Naive thymus-derived CD4-positive, alpha-beta T cell (primary cell): Measurements from ENCODE around the gene TMEM186. TPM values are rescaled to one million over a fixed set of nuclear protein-coding genes. Genes with fewer than 3 reads are reported as not detected.

Experiments
- ATAC-seq: fragments of 150-1000 bp; cut with Tn5 transposase; 2 replicates; pipeline ENCODE4 v1.10.0; 2021; ENCODE audit warnings: mild to moderate bottlenecking, moderate library complexity
- CTCF ChIA-PET: fragments of 350-600 bp; sonication (Branson Sonifier 250); formaldehyde crosslinking; loops from one replicate; lab custom pipeline; 2021; ENCODE audit warnings: antibody characterized with exemption; lab: Charles Lee
- POLR2A ChIA-PET: fragments of 350-600 bp; sonication (Branson Sonifier 250); formaldehyde crosslinking; loops from one replicate; lab custom pipeline; 2021; ENCODE audit warnings: antibody characterized with exemption, inconsistent platforms; lab: Charles Lee
- DNase-seq, 9 donors: peaks; one replicate each; pipeline versions ENCODE4 v3.0.0 to v3.0.0-alpha.2; 2020 to 2022; ENCODE audit warnings: mixed read lengths in 1 of 9
- H3K27ac ChIP-seq: one replicate; pipeline ENCODE4 v1.7.0; 2013; ENCODE audit warnings: mild to moderate bottlenecking, low read depth, low read length, moderate library complexity
- H3K27me3 ChIP-seq, 2 donors: one replicate each; pipeline ENCODE4 v1.7.0; 2013; ENCODE audit warnings: low read length in 2 of 2, mild to moderate bottlenecking in 2 of 2, moderate library complexity in 2 of 2; ENCODE audit not compliant: control insufficient read depth in 2 of 2, insufficient read depth in 2 of 2
- H3K36me3 ChIP-seq, 3 experiments: 1 replicate in 2 of 3; 2 replicates in 1 of 3; pipeline ENCODE4 v1.7.0; 2013; ENCODE audit warnings: low read length in 3 of 3, mild to moderate bottlenecking in 3 of 3, moderate library complexity in 1 of 3; ENCODE audit not compliant: insufficient read depth in 3 of 3, control insufficient read depth in 2 of 3
- H3K4me1 ChIP-seq, 2 donors: one replicate each; pipeline ENCODE4 v1.7.0; 2013; ENCODE audit warnings: low read length in 2 of 2, mild to moderate bottlenecking in 2 of 2, moderate library complexity in 1 of 2; ENCODE audit not compliant: control insufficient read depth in 2 of 2, insufficient read depth in 2 of 2
- H3K4me3 ChIP-seq: 2 replicates; pipeline ENCODE4 v1.7.0; 2013; ENCODE audit warnings: mild to moderate bottlenecking, low read length
- H3K9me3 ChIP-seq, 3 experiments: 1 replicate in 2 of 3; 2 replicates in 1 of 3; pipeline ENCODE4 v1.7.0; 2013; ENCODE audit warnings: low read length in 3 of 3; ENCODE audit not compliant: control insufficient read depth in 2 of 3
- H3K27ac Mint-ChIP-seq, 9 donors: one replicate each; pipeline ENCODE4 v1.8.0; 2020 to 2022; ENCODE audit warnings: mixed read lengths in 9 of 9, mild to moderate bottlenecking in 8 of 9, moderate library complexity in 5 of 9, inconsistent platforms in 2 of 9
- H3K27me3 Mint-ChIP-seq, 5 donors: one replicate each; pipeline ENCODE4 v1.8.0; 2021 to 2022; ENCODE audit warnings: mixed read lengths in 5 of 5, mild to moderate bottlenecking in 1 of 5
- H3K36me3 Mint-ChIP-seq, 5 donors: one replicate each; pipeline ENCODE4 v1.8.0; 2020 to 2022; ENCODE audit warnings: mixed read lengths in 5 of 5, mild to moderate bottlenecking in 3 of 5, inconsistent platforms in 1 of 5
- H3K4me1 Mint-ChIP-seq, 7 donors: one replicate each; pipeline ENCODE4 v1.8.0; 2020 to 2022; ENCODE audit warnings: mixed read lengths in 7 of 7, mild to moderate bottlenecking in 3 of 7, inconsistent platforms in 1 of 7
- H3K4me3 Mint-ChIP-seq, 10 donors: one replicate each; pipeline ENCODE4 v1.8.0; 2020 to 2022; ENCODE audit warnings: mild to moderate bottlenecking in 10 of 10, mixed read lengths in 10 of 10, moderate library complexity in 6 of 10, inconsistent platforms in 2 of 10
- H3K9me3 Mint-ChIP-seq, 11 donors: one replicate each; pipeline ENCODE4 v1.8.0; 2020 to 2022; ENCODE audit warnings: mixed read lengths in 11 of 11, mild to moderate bottlenecking in 4 of 11, inconsistent platforms in 1 of 11, moderate library complexity in 1 of 11
- intact Hi-C, 2 donors: fragments of 100-400 bp; cut with micrococcal nuclease; formaldehyde crosslinking; loops; one replicate each; pipeline ENCODE4 v1.15.1; 2023
- polyA plus RNA-seq, 2 donors: library from polyadenylated mRNA; unstranded; fragments of 300-500 nt; fragmentation: Illumina TruSeq; gene quantifications; one replicate each; pipeline ENCODE4 v1.2.3, GENCODE V29; 2021
- total RNA-seq, 6 experiments: library from RNA in 5 of 6; stranded (reverse) in 5 of 6; gene quantifications; 1 replicate in 5 of 6; 2 replicates in 1 of 6; pipeline ENCODE4 v1.2.3 and lab custom pipeline; 2021 to 2026

Gene TMEM186
- total and polyA plus RNA-seq, 7 experiments from 2014 or later, result 3.2 to 20.8 (median 15.3) TPM

DNA sequence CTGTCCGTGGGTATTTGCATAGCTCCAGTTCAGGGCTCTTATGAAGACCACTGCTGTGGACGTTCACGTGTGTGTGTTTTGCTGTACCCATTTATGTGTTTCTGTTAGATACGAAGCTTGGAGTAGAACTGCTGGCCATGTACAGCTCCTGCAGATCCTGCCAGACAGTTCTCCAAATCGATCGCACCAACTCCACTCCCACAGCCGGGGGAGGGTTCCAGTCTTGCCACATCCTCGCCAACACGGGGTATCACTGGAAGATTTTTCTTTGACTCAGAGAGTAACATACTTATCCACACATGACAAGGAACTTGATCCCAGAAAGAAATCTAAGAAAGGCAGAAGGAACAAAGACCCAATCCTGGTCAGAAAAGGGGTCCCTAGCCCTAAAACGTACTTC is 37.4 kb downstream of the TMEM186 start:
- ChIA-PET CTCF (no interaction called here), POLR2A (no interaction called here)
- Histone ChIP-seq H3K9me3 (no peaks in the 10 kb centered on the region), H3K36me3 (peaks cover 0 to 6% (median 0%) of the 10 kb centered on the region in 3 experiments), H3K27me3 (no peaks in the 10 kb centered on the region), H3K27ac (no peak overlapping the region), H3K4me1 (no peaks in the 10 kb centered on the region), H3K4me3 (no peak overlapping the region)
- H3K4me1 Mint-ChIP-seq, result peaks cover 0 to 1% (median 0%) of the 10 kb centered on the region in 7 donors
- ATAC-seq (no peak), DNase-seq (no peak)
- H3K27me3 Mint-ChIP-seq, result no peaks in the 10 kb centered on the region
- H3K9me3 Mint-ChIP-seq, result no peaks in the 10 kb centered on the region
- H3K4me3 Mint-ChIP-seq, result no peak overlapping the region
- intact Hi-C loops, result no loop called here
- H3K36me3 Mint-ChIP-seq, result peaks cover 0 to 41% (median 21%) of the 10 kb centered on the region in 5 donors
- peak overlapping the region in 1 of 9 donors; percentile 36 for H3K27ac Mint-ChIP-seq

- Mint-ChIP-seq H3K4me3 (no peak overlapping the region), H3K27ac (no peak overlapping the region), H3K9me3 (no peaks in the 10 kb centered on the region), H3K4me1 (peaks cover 0 to 1% (median 0%) of the 10 kb centered on the region in 7 donors), H3K36me3 (peaks cover 0 to 53% (median 21%) of the 10 kb centered on the region in 5 donors), H3K27me3 (no peaks in the 10 kb centered on the region)
- POLR2A ChIA-PET, result no interaction called here
- no peak for ATAC-seq
- DNase-seq, result no peak
- Histone ChIP-seq H3K4me3 (no peak overlapping the region), H3K27ac (no peak overlapping the region), H3K36me3 (no peaks in the 10 kb centered on the region), H3K4me1 (no peaks in the 10 kb centered on the region), H3K9me3 (no peaks in the 10 kb centered on the region), H3K27me3 (no peaks in the 10 kb centered on the region)
- intact Hi-C loops, result no loop called here
- CTCF ChIA-PET, result no interaction called here
Measured at GRCh38 chr16:8758022-8758421, 39.4 kb downstream of the TMEM186 start.

DNA sequence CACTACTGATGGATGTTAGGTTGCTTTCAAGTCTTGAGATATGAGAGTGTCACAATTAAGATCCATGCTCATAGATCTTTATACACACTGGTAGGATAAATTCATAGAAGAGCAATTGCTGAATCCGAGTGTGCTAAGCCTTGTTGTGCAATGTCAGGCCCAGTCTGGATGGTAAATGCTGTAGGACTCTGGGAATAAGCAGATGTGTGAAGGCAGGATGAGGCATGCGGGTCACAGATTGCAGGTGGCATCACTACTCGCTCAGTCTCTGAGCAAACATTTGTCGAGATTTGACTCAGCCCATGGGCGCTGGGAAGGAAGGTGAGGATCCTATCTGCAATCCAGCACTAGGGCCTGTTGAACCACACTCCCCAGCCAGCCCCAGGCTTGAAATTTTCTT is 40.7 kb downstream of the TMEM186 start:
- Mint-ChIP-seq H3K36me3 (peaks cover 0 to 53% (median 19%) of the 10 kb centered on the region in 5 donors), H3K9me3 (no peaks in the 10 kb centered on the region)
- POLR2A ChIA-PET, result no interaction called here

GRCh38 chr16:8753416-8754054 is 43.9 kb downstream of the TMEM186 start:
- no peak overlapping the region for H3K4me3 Mint-ChIP-seq
- intact Hi-C loops, result no loop called here
- DNase-seq (no peak), ATAC-seq (no peak)
- H3K27ac ChIP-seq, result no peak overlapping the region
- peaks cover 0 to 1% (median 0%) of the 10 kb centered on the region in 7 donors for H3K4me1 Mint-ChIP-seq
- H3K27ac Mint-ChIP-seq, result no peak overlapping the region
- no peaks in the 10 kb centered on the region for H3K9me3 ChIP-seq
- no peak overlapping the region for H3K4me3 ChIP-seq
- no peaks in the 10 kb centered on the region for H3K27me3 ChIP-seq
- H3K36me3 ChIP-seq, result peaks cover 0 to 4% (median 0%) of the 10 kb centered on the region in 3 experiments
- no peaks in the 10 kb centered on the region for H3K27me3 Mint-ChIP-seq
- no peaks in the 10 kb centered on the region for H3K4me1 ChIP-seq
- H3K9me3 Mint-ChIP-seq, result no peaks in the 10 kb centered on the region
- ChIA-PET POLR2A (no interaction called here), CTCF (no interaction called here)
- H3K36me3 Mint-ChIP-seq, result peaks cover 0 to 56% (median 15%) of the 10 kb centered on the region in 5 donors

More for the DNA sequence above, 40.7 kb downstream of the TMEM186 start:
- CTCF ChIA-PET, result no interaction called here
- H3K36me3 ChIP-seq, result no peaks in the 10 kb centered on the region
- H3K27ac ChIP-seq, result no peak overlapping the region
- H3K4me3 ChIP-seq, result no peak overlapping the region
- no peaks in the 10 kb centered on the region for H3K9me3 ChIP-seq
- H3K27me3 ChIP-seq, result no peaks in the 10 kb centered on the region
- ATAC-seq (no peak), DNase-seq (no peak)
- intact Hi-C loops, result no loop called here
- Mint-ChIP-seq H3K4me1 (peaks cover 0 to 1% (median 0%) of the 10 kb centered on the region in 7 donors), H3K4me3 (no peak overlapping the region), H3K27me3 (no peaks in the 10 kb centered on the region), H3K27ac (no peak overlapping the region)
- H3K4me1 ChIP-seq, result no peaks in the 10 kb centered on the region

- peaks cover 0 to 4% (median 0%) of the 10 kb centered on the region in 3 experiments for H3K36me3 ChIP-seq
- Mint-ChIP-seq H3K27me3 (no peaks in the 10 kb centered on the region), H3K9me3 (no peaks in the 10 kb centered on the region), H3K36me3 (peaks cover 0 to 48% (median 9%) of the 10 kb centered on the region in 5 donors), H3K27ac (no peak overlapping the region), H3K4me3 (no peak overlapping the region), H3K4me1 (no peaks in the 10 kb centered on the region)
- no peak overlapping the region for H3K4me3 ChIP-seq
- CTCF ChIA-PET, result no interaction called here
- H3K27me3 ChIP-seq, result no peaks in the 10 kb centered on the region
- no peak overlapping the region for H3K27ac ChIP-seq
- intact Hi-C loops, result no loop called here
- H3K9me3 ChIP-seq, result no peaks in the 10 kb centered on the region
- ATAC-seq (no peak), DNase-seq (no peak)
- POLR2A ChIA-PET, result no interaction called here
- H3K4me1 ChIP-seq, result no peaks in the 10 kb centered on the region
Measured at GRCh38 chr16:8752706-8753105, 44.7 kb downstream of the TMEM186 start.

DNA sequence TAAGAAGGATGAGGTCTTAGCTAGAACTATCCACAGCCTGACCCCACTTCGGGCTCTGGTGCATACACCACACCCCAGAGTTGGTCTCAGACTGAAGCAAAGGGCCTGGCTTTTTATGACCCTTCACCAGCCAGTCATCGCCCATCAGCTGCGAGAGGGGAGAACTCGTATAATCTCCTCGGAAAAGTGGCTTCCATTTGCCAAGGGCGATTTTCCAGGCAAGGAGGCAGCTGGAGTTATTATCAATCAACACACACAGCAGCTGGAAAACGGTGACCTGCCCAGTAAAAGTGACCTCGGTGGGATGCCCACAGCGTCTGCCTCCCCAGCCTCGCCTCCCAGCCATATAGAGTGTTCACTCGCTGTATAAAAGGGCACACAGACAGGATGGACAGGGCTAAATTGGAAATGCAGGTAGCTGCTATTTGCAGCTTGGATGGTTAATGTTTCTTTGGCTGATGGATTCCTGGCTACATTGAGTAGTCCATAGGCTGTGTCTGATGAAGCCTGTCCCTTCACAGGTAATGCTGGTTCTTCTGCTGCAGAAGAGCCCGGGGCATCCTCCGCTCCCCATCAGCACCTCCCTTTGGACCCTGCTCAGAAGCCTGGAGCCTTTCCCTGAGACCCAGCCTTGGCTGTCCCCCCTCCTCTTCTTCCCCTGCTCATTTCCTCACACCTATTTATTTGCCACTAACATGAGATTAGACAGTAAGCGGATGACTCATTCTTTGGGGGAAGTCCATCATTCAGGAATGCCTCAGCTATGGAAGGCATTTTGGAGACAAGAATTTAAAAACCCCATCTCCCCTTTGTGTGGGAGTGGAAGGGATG is 45.7 kb downstream of the TMEM186 start:
- H3K27me3 Mint-ChIP-seq, result no peaks in the 10 kb centered on the region
- H3K27me3 ChIP-seq, result no peaks in the 10 kb centered on the region
- H3K36me3 ChIP-seq, result peaks cover 0 to 4% (median 0%) of the 10 kb centered on the region in 3 experiments
- POLR2A ChIA-PET, result interaction anchor here (0.5 kb wide), 1 partner anchor 9 kb away, joined by 3 read pairs; no protein-coding TSS in a partner anchor
- no peak overlapping the region for H3K27ac ChIP-seq
- H3K4me3 Mint-ChIP-seq, result no peak overlapping the region
- DNase-seq (no peak), ATAC-seq (no peak)
- H3K36me3 Mint-ChIP-seq, result peaks cover 0 to 47% (median 7%) of the 10 kb centered on the region in 5 donors
- H3K4me1 Mint-ChIP-seq, result no peaks in the 10 kb centered on the region
- H3K27ac Mint-ChIP-seq, result no peak overlapping the region
- intact Hi-C loops, result no loop called here
- H3K4me1 ChIP-seq, result no peaks in the 10 kb centered on the region
- H3K9me3 ChIP-seq, result no peaks in the 10 kb centered on the region
- no peaks in the 10 kb centered on the region for H3K9me3 Mint-ChIP-seq
- no peak overlapping the region for H3K4me3 ChIP-seq
- CTCF ChIA-PET, result no interaction called here
